ENCODE data around the gene LIN37.

LIN37 gene

GRCh38 chr19:35736913-35737886, 11.2 kb upstream of the LIN37 start:
- no peak for DNase-seq

GRCh38 chr19:35738021-35738886, 10.1 kb upstream of the LIN37 start:
- DNase-seq = no peak

DNA sequence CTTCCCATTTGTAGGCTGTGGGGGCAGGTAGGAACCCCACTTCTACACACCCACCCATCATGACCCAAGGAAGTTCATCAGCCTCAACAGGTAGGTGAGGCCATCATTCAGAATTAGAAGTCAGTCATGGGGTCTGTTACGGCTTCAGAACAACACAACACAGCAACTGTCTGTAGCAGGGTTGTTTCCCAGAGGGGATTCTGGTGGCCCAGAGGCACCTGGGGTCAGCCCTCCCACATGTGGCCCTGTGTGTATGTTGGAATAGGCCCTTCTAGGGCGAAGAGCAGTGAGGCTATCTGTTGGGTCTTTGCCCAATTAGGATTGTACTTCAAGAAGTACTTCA, 9.5 kb upstream of the LIN37 start:
- DNase-seq = no peak

- DNase-seq = no peak
These were observed 8.9 kb upstream of the LIN37 start for GRCh38 chr19:35739275-35740107.

- DNase-seq = no peak
These were observed 8.3 kb upstream of the LIN37 start for GRCh38 chr19:35740108-35740422.

GRCh38 chr19:35740423-35741202, 7.8 kb upstream of the LIN37 start:
- DNase-seq = peak; percentile 99

- no peak for DNase-seq
These were observed 7.2 kb upstream of the LIN37 start for GRCh38 chr19:35741203-35741515.

GRCh38 chr19:35742121-35742724, 6.2 kb upstream of the LIN37 start, which contains the start of gene IGFLR1:
Gene IGFLR1, minus strand, starts transcription at chr19:35742452. Its CDS starts 1,272 bp downstream, at chr19:35741180.
- no peak for DNase-seq

GRCh38 chr19:35743640-35744429, 4.5 kb upstream of the LIN37 start:
- DNase-seq = no peak

- peak; percentile 98 for DNase-seq
These were observed 3.7 kb upstream of the LIN37 start for GRCh38 chr19:35744430-35745327.

- DNase-seq = peak; percentile 99
These were observed 2.9 kb upstream of the LIN37 start, which contains the start of the genes PSENEN and U2AF1L4 for GRCh38 chr19:35745328-35746086. Gene PSENEN, plus strand, starts transcription at chr19:35745651. Its CDS starts 280 bp downstream, at chr19:35745931. Gene U2AF1L4, minus strand, starts transcription at chr19:35745418. Its CDS starts 27 bp downstream, at chr19:35745391.

GRCh38 chr19:35746087-35746462, 2.3 kb upstream of the LIN37 start:
- DNase-seq = no peak

- no peak for DNase-seq
These were observed 1.8 kb upstream of the LIN37 start for GRCh38 chr19:35746531-35746930.

GRCh38 chr19:35750167-35750566, 1.8 kb downstream of the LIN37 start:
- DNase-seq = no peak

DNA sequence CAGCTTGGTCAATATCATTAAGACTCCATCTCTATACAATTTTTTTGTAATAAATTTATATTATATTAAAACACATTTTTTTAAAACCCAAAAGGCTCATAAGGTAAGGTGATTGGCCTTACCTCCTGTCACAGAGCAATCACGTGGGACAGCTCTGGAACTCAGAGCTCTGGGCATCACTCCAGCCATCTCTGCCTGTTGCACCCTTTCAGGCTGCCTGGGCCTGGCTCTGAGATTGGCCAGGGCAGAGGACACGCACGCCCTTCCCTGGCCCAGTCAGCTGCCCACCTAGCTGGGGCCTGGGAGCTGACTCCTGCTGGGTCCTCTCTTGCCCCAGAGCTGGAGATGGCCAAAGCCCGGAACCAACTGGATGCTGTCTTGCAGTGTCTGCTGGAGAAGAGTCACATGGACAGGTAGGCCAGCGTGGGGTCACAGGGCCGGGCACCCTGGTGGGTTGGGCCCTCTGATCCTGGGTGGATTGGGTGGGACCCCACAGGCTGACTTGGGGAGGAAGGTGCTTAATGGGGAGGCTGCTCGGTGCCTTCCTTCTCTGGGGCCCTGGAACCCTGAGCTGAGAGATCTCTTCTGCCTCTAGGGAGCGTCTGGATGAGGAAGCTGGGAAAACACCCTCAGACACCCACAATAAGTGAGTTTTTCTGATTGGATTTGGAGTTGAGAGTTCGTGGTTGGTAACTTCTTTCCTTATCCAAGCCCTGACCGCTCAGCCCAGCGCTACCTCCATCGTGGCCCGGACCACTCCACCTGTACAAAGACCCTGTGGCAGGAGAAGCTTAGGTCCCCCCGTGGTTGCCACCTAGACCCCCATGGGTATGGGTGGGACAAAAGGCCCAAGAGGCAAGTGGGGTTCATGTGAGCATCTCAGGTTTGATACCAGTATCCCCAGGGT, 3.7 kb downstream of the LIN37 start:
- DNase-seq = no peak

DNA sequence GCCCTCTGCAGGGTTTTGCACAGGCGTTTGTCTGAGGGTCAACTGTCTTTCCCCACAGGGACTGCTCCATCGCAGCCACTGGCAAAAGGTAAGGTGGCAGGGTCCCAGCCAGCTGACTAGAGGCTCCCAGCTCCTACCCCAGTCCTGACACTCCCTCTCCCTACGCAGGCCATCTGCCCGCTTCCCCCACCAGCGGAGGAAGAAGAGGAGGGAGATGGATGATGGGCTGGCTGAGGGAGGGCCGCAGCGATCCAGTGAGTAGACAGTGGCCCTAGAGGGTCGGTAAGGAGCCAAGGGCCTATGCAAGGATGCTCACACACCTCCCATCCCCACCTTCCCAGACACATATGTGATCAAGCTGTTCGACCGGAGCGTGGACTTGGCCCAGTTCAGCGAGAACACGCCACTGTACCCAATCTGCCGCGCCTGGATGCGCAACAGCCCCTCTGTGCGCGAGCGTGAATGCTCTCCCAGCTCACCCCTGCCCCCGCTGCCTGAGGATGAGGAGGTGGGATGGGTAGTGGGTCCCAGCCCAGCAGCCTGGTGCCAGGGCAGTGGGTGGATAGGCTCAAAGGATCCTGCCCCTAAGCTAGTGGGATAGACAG, 4.5 kb downstream of the LIN37 start:
- no peak for DNase-seq

DNA sequence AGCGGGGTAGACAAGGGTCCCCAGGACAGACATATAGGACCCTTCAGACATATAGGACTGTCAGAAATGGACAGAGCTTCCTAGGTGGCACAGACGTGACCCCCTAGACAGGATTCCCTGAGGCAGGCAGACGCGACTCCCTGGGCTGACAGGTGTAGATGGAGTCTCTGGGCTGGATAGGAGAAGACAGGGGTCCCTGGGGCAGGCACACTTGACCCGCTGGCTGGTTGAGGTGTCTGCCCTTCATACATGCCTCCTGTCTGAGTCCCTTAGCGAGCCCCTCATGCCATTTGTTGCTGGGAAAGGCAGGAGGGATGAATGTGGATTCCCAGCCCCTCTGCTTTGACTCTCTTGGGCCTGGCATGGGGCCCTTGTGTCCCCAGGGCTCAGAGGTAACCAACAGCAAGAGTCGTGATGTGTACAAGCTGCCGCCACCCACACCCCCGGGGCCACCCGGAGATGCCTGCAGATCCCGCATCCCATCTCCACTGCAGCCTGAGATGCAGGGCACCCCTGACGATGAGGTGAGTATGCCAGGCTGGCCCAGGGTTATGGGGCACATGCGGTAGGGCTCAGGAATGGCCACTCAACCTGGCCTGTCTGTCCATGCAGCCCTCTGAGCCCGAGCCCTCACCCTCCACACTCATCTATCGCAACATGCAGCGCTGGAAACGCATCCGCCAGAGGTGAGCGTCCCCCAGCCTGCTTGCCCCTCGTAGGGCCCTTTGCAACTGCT, 5.4 kb downstream of the LIN37 start:
- no peak for DNase-seq
